Iris pigment epithelial cell (primary cell): Measurements from ENCODE around the gene MYH9.

ENCODE experiments used
- DNase-seq: peaks from one replicate; pipeline ENCODE4 v3.0.0-alpha.2; 2011; ENCODE audit warnings: low read depth

MYH9 gene

DNA sequence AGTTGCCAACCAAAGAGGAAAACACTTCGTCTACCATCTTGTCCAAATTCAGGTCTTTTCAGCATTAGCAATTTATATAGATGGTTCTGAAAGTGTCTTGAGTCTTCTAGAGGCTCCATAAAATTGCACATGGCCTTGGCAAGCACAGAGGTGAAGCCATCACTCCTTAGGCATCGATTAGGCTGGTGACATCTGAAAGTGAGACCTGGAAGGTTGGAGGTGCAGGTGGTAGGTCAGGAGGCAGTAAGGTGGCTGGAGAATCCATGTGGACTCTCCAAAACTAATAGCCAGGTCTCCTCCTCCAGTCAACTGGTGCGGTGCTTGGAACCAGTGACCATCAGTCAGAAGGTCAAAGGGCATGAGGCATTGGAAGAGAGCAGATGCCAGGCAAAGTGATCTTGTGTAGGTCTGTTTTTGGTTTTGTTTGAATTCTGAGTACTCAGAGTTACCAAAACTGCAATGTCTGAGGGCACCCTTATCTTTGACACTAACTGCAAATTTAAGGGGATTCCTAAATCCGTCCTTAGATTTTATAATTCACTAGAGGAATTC, 141.9 kb downstream of the MYH9 start:
- DNase-seq: no peak

- peak; percentile 34 for DNase-seq
Observed at GRCh38 chr22:36244522-36245391, 143.0 kb downstream of the MYH9 start.

DNA sequence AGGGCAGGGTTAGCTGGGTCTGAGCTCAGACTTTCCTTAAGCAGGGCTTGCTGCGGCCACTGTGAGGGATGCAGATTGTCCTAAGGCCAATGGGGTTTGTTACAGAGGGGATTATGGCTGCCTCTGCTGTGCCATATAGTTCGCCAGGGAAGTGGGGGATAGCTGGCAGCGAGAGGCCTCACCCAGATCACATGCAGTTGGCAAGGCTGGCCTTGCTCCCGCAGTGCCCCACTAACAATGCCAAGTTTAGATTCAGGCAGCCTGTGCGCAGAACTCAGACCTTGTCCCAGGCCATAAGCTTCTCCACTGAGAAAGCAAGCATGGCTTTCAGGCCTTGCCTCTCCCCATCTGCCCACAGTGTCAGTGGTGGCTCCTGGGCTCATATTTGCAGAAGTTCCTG, 143.8 kb downstream of the MYH9 start:
- DNase-seq: no peak

GRCh38 chr22:36239401-36240171, 148.2 kb downstream of the MYH9 start, which contains the start of gene APOL2:
TSS of gene APOL2 (minus strand) at chr22:36239527. CDS start at chr22:36233162, 6,365 bp downstream.
- peak; percentile 95 for DNase-seq

DNA sequence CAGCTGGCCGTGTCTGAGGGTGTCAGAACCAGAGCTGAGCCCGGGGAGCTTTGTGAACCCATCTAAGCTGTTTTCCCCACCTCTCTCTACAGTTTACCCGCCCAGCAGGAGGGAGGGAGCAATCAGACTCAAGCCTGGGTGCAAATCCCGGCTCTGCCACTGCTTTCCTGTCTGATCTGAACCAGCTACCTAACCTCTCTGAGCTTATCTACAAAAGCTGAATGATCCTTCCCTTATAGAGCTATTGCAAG, 148.7 kb downstream of the MYH9 start:
- DNase-seq: peak; percentile 38

DNA sequence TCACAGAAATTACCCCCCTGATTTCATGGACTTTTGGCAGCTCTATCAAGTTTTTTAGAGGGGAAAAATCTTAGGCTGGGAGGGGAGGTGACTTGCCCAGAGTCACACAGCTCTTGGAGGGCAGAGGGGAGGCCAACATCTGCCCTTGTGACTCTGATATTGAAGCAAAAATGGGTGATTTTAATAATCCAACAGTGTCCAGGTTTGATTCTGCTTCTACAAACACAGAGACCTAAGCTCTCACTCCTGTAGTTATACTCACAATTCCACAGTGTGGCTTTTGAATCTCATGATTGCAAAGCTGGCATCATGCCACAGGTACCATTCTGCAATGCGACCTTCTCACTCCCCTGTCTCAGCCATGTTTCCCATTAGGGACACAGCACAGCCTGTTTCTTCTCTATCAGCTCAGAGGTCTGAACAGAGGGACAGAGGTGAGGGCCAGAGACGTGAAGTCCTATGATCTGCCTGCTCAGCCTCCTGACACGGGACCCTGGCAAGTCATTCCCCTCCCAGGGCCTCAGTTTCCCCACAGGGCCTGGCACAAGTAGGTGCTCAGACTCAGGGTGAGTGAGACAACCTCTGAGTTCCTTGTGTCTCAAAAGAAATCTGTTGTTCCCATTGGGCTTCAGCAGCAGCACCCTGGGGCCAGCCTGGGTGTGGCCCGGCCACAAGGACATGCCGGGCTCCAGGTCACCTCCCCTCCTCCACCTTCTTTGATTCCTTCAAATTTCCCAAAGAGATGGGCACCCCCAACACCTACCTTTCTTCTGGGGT, 149.2 kb downstream of the MYH9 start:
- DNase-seq: no peak

DNA sequence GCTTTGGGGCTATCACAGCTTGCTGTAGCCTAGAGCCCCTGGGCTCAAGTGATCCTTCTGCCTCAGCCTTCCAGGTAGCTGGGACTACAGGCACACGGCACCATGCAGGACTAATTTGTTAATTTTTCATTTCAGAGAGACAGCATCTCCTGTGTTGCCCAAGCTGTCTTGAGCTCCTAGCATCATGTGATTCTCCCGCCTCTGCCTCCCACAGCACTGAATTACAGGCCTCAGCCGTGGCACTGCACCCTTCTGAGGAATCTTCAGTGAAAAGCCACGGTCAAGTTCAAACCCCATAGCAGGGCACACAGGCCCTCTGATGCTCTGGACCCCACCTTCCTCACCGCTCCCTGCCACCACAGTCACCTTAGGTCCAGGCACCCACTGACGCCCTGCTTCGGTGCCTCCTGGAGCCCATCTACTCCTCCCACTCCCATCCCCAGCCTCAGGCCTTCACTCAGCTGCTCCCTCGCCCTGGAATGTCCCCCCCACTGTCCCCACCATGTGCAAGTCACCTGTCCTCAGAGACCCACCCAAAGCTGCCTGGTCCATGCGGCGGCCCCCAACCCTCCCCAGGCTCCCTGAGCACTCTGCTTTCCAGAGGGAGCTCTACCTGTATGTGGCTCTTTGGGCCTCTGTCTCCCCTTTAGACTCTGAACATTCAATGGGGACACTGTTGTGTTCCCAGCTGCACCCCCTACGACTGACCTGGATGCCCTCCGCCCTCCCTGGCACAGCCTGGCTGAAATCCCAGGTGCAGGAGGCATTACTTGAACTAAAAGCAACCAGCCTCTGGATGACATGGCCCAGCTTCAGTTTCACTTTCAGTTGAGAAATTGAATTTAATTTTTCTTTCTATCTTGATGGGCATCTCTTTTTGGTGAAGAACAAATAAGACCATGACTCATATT, 150.1 kb downstream of the MYH9 start:
- DNase-seq: peak; percentile 53

DNA sequence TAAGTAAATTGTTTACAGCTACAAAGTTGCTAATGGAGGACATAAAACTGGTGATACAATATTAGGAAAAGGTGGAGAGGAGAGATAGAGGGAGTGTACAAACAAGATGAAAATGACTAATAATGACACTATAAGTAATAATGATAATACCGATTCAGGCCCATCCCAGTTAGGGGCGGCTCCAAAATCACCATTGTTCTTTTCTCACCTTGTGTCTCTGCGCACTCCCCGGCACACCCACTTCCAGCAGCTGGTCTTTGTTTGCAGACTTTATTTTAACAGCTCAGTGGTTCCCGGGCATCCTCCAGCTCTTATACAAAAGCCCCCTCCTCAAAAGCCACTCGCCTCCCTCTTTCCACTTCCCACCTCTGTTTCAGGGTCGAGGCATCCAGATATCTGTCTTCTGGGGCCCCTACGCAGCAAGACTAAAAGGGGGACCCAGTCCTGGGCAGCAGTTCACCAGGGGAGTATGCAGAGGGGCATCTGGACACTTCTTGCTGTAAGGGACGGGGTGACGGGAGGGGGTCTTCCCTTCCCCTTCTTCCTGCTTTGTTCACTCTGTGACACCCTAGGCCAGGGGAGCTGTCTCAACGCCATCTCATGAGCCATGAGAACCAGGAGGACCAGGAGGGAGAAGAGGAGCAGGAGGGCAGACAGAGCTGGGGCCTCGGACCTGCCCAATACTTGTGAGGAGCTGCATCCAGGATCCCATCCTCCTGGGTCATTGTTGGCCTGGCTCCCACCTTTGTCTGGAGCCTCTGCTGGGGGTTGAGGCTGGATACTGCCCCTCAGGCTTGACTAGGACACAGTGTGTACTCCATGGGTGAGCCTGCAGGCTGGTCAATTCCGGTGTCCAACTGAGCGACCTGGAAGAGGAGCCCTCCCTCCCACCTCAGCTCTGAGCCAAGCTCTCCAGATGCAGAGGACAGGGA, 151.1 kb downstream of the MYH9 start:
- no peak for DNase-seq

GRCh38 chr22:36235585-36235984, 152.2 kb downstream of the MYH9 start:
- no peak for DNase-seq

GRCh38 chr22:36234919-36235318, 152.8 kb downstream of the MYH9 start:
- DNase-seq: no peak

- no peak for DNase-seq
Observed at GRCh38 chr22:36234213-36234612, 153.6 kb downstream of the MYH9 start.

DNA sequence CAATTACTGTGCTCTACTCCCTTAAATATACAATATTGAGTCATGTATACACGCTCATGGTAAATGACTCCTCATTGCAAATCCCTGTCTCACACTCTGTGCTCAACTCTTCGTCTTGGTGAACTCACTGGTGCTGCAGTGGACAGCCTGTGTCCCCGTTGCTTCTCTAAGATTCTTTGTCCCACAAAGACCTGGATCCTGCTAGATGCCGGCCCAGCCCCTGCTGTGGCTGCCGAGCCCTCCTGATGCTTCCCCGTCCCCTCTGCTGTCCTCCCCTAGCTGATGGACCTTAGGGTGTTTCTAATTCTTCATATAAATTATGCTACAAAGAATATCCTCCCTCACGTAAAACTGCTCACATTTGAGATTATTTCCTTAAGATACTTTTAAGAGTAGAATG, 154.0 kb downstream of the MYH9 start:
- DNase-seq: no peak

DNA sequence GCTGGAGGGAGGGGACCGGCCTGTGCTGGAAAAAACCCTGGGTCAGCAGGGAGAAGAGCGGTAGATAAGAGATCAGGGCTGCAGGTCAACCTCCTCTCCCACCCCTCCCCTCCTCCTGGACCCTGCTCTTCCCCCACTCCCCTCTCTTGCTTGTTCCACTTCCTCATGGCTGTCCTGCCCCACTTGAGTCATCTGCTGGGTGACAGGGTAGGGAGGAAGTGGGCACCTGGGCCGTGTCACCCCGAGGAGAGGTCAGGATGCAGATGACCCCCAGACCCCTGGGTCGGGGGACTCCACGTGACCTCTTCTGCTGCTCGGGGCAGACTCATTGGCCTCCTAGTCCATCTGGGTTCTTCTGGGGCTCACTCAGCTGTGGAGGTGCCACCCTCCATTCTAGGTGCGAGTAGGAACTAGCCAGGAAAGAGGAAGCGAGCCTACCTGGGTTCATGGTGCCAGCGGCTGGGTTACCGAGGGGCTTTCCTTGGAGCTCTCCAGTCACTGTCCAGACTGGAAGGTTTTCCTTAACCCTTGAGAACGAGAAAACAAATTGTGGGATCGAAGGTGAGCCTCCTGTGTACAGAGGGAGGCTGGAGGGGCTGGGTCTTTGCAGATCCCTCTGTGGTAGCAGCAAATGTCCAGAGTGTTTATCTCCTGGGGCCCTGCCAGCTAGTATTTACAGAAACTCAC, 154.9 kb downstream of the MYH9 start:
- DNase-seq: no peak
